T47D (cell line): Measurements from ENCODE around the gene AQP3.
"Not testable (repeated sequence)": the region's sequence is repeated elsewhere in the genome, so short reads cannot be mapped to it uniquely, and the experiment has no call there.

ENCODE experiments used
- DNase-seq, 2 experiments: peaks; one replicate each; pipeline versions ENCODE4 v3.0.0 to v3.0.0-alpha.2; 2011 to 2012; ENCODE audit warnings: low read depth in 1 of 2, low spot score in 1 of 2
- JUND ChIP-seq: IDR thresholded peaks from 2 replicates; pipeline ENCODE4 v1.6.1; 2012; ENCODE audit warnings: low read depth
- in situ Hi-C: cut with HindIII; loops from 2 replicates; pipeline ENCODE4 v1.10.0; 2016; ENCODE audit warnings: low sequenced_read_pairs, low pct_unique_long_range_greater_than_20kb

Gene AQP3

GRCh38 chr9:33431420-33431819 lies 16.0 kb downstream of the AQP3 start:
- DNase-seq, result no peak
- no peak for TF ChIP-seq JUND
- in situ Hi-C loops, result no loop called here

GRCh38 chr9:33430942-33431341 lies 16.5 kb downstream of the AQP3 start:
- in situ Hi-C loops, result no loop called here
- DNase-seq, result no peak
- no peak for TF ChIP-seq JUND

DNA sequence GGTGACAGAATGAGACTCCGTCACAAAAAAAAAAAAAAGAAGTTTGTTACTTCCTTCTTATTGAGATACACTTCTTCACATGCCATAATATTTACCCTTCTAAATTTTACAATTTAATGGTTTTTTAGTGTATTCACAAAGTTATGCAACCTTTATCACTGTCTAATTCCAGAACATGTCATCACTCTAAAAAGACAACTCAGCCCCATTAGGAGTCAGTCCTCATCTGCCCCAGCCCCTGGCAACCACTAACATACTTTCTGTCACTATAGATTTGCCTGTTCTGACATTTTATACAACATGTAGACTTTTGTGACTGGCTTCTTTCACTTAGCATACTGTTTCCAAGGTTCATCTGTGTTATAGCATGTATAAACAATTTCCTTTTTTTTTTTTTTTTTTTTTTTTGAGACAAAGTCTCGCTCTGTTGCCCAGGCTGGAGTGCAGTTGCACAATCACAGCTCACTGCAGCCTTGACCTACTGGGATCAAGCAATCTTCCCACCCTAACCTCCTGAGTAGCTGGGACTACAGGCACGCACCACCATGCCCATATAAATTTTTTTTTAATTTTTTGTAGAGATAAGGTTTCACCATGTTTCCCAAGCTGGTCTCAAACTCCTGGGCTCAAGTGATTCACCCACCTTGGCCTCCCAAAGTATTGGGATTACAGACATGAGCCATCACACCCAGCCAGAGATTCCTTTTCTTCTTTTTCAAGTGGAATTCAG lies 18.0 kb downstream of the AQP3 start:
- DNase-seq, result no peak
- no peak for TF ChIP-seq JUND
- in situ Hi-C loops, result no loop called here

- DNase-seq, result no peak
- in situ Hi-C loops, result no loop called here
- TF ChIP-seq JUND, result no peak
Observed at GRCh38 chr9:33426843-33427293, 20.5 kb downstream of the AQP3 start.

- in situ Hi-C loops, result no loop called here
- DNase-seq, result no peak
- TF ChIP-seq JUND, result no peak
Observed at GRCh38 chr9:33425128-33425533, 22.3 kb downstream of the AQP3 start.

GRCh38 chr9:33424492-33424891 lies 22.9 kb downstream of the AQP3 start:
- in situ Hi-C loops, result not testable (repeated sequence)

DNA sequence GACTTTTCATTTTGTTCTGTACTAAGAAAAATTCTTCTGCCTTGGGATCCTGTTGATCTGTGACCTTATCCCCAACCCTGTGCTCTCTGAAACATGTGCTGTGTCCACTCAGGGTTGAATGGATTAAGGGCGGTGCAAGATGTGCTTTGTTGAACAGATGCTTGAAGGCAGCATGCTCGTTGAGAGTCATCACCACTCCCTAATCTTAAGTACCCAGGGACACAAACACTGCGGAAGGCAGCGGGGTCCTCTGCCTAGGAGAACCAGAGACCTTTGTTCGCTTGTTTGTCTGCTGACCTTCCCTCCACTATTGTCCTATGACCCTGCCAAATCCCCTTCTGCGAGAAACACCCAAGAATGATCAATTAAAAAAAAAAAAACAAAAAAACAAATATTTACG lies 23.4 kb downstream of the AQP3 start:
- DNase-seq, in situ Hi-C loops: not testable (repeated sequence)

More at GRCh38 chr9:33424492-33424891, 22.9 kb downstream of the AQP3 start:
- not testable (repeated sequence) for DNase-seq

DNA sequence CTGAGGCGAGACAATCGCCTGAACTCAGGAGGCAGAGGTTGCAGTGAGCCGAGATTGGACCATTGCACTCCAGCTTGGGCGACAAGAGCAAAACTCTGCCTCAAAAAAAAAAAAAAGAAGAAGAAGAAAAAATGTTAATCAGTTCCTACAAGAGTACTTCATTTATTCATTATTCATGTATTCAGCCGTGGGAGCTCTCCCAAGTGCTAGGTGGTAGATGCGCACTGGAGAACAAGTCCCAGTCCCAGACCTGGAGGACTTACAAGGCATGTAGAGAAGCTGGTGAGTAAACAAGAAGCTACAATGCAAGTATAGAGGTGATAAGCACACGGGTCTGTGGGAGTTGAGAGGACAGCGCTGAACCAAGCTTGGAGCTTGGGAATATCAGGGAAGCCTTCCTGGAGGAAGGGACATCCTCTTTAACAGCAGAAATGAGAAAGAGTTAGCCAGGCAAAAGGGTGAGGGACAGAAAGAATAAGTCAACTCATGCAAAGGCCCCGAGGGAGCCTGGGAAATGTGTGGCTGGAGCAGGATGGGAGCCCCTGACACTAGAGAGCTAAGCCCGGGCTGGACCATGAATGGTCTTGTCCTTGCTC lies 27.6 kb downstream of the AQP3 start:
- no peak for DNase-seq
- in situ Hi-C loops, result no loop called here
- no peak for TF ChIP-seq JUND

- no peak for TF ChIP-seq JUND
- in situ Hi-C loops, result no loop called here
- DNase-seq, result no peak
Observed at GRCh38 chr9:33418090-33418489, 29.3 kb downstream of the AQP3 start.

- in situ Hi-C loops, result no loop called here
- no peak for DNase-seq
- no peak for TF ChIP-seq JUND
Observed at GRCh38 chr9:33416996-33417395, 30.4 kb downstream of the AQP3 start.

DNA sequence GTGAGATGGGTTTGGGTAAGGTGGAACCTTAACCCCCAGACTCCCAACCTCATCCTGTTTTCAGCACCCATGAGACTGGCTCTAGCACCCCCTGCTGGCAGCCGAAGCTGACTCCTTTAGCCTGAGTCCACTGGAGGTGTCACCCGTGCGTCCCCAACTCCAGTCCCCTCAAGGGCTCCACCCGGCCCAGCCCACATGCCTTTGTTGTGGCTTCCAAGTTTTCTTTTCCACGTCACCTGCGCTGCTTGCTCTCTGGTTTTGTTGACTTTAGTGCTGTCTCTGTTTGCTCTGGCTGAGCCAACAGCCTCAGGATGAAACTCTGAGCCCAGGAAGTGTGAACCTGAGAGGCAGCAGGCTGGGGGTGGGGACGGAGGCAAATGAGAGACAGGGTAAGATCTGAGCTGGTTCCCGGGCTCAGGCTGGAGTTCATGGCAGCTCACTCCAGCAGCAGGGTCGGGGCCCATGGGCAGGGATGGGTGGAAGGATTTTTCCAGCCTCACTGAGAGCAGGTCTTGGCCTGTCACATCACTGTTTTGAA lies 31.8 kb downstream of the AQP3 start:
- DNase-seq, result peak; percentile 70 to 98
- in situ Hi-C loops, result no loop called here
- no peak for TF ChIP-seq JUND

DNA sequence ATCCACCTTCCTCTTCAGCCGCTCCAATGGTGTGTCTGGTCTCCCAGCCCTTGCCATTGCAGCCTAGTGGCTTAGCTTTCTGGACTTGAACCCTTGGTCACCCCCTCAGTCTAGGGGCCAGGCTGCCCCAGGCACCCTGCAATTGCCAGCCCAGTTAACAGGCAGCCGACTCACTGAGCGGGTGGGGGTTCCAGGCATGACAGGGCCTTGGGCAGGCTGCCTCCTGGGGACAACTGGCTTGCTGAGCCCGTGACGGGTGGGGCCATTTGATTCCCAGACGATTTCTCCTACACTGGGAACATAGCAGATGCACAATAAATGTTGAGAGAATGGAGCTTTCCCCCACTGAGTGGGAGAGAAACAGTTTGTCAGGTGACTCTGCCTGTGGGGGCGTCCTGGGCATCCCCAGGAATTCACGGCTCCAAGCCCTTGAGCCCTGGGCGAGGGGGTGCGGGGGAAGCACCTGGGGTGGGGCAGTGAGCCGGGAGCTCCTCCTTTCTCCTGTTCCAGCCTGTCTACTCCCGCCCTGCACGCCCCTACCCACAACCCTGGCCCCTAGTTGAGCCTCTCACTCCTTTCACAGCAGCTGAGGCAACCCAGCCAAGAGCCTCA lies 32.4 kb downstream of the AQP3 start:
- DNase-seq, result no peak
- TF ChIP-seq JUND, result no peak
- in situ Hi-C loops, result no loop called here

- no peak for DNase-seq
- in situ Hi-C loops, result no loop called here
- no peak for TF ChIP-seq JUND
Observed at GRCh38 chr9:33414268-33414667, 33.1 kb downstream of the AQP3 start.
